Mucosa of descending colon (tissue), 3 donors: ENCODE measurements around the gene NUDT5. TPM values are rescaled to one million over a fixed set of nuclear protein-coding genes. Genes with fewer than 3 reads are reported as not detected.
"Not testable (repeated sequence)": the region's sequence is repeated elsewhere in the genome, so short reads cannot be mapped to it uniquely, and the experiment has no call there.

Experiments
- ATAC-seq: fragments of 200-7000 bp; cut with Tn5 transposase; one replicate; pipeline ENCODE4 v1.9.1; 2020; ENCODE audit warnings: mild to moderate bottlenecking, moderate library complexity
- DNase-seq, 3 donors: peaks; one replicate each; pipeline ENCODE4 v3.0.0-alpha.2; 2020
- H3K36me3 ChIP-seq: fragments of 200-600 bp; one replicate; pipeline ENCODE4 v1.8.0; 2021; ENCODE audit warnings: low read depth, mild to moderate bottlenecking
- H3K4me1 ChIP-seq: fragments of 200-600 bp; one replicate; pipeline ENCODE4 v1.8.0; 2021; ENCODE audit warnings: low read depth, mild to moderate bottlenecking
- H3K4me3 ChIP-seq: fragments of 200-600 bp; one replicate; pipeline ENCODE4 v1.8.0; 2021; ENCODE audit warnings: mild to moderate bottlenecking
- H3K9me3 ChIP-seq: fragments of 200-600 bp; one replicate; pipeline ENCODE4 v1.8.0; 2021; ENCODE audit warnings: mild to moderate bottlenecking
- intact Hi-C, 2 donors: fragments of 100-400 bp; cut with DNase I in 1 of 2; cut with micrococcal nuclease in 1 of 2; formaldehyde crosslinking; loops; one replicate each; pipeline versions ENCODE4 v1.11.0 to v1.11.1; 2022; cut with DNase I, micrococcal nuclease
- total RNA-seq, 3 donors: library from RNA; stranded (reverse); fragmentation: NEBNext Ultra II Directional in 2 of 3; extraction: Animal tissue kit (Norgen Biotek cat#: 25700) in 2 of 3; gene quantifications; one replicate each; pipeline versions ENCODE4 v1.2.1 to v1.2.4, GENCODE V29; 2021 to 2023
- TF ChIP-seq, protein P1 (sequence below): fragments of 200-600 bp; IDR thresholded peaks from one replicate; pipeline ENCODE4 v1.8.0; 2022; ENCODE audit warnings: antibody characterized with exemption, mild to moderate bottlenecking
- donor health status: DM: no; HTN: no; CAD: no; lungs with moderate emphysema.
- donor health status: DM: no; HTN: no; CAD: no.
- donor health status: DM: no; HTN: yes; CAD: no.

The NUDT5 gene
- total RNA-seq, 3 donors from 2014 or later = 32.0 to 44.7 (median 32.8) TPM

- ATAC-seq (no peak), DNase-seq (no peak)
- Histone ChIP-seq H3K9me3 (no peaks in the 10 kb centered on the region), H3K4me3 (no peak overlapping the region), H3K4me1 (no peaks in the 10 kb centered on the region), H3K36me3 (no peaks in the 10 kb centered on the region)
- intact Hi-C loops = no loop called here
- TF ChIP-seq, protein P1, sequence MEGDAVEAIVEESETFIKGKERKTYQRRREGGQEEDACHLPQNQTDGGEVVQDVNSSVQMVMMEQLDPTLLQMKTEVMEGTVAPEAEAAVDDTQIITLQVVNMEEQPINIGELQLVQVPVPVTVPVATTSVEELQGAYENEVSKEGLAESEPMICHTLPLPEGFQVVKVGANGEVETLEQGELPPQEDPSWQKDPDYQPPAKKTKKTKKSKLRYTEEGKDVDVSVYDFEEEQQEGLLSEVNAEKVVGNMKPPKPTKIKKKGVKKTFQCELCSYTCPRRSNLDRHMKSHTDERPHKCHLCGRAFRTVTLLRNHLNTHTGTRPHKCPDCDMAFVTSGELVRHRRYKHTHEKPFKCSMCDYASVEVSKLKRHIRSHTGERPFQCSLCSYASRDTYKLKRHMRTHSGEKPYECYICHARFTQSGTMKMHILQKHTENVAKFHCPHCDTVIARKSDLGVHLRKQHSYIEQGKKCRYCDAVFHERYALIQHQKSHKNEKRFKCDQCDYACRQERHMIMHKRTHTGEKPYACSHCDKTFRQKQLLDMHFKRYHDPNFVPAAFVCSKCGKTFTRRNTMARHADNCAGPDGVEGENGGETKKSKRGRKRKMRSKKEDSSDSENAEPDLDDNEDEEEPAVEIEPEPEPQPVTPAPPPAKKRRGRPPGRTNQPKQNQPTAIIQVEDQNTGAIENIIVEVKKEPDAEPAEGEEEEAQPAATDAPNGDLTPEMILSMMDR = no peak
These were observed 11.5 kb downstream of the NUDT5 start for GRCh38 chr10:12184165-12184564.

- no peaks in the 10 kb centered on the region for H3K9me3 ChIP-seq
- TF ChIP-seq, protein P1 = no peak
- intact Hi-C loops = no loop called here
- no peaks in the 10 kb centered on the region for H3K36me3 ChIP-seq
- DNase-seq (peak; percentile 20 to 78 (median 38)), ATAC-seq (peak; percentile 93)
- no peaks in the 10 kb centered on the region for H3K4me1 ChIP-seq
- H3K4me3 ChIP-seq = no peak overlapping the region
These were observed 14.5 kb downstream of the NUDT5 start for GRCh38 chr10:12181065-12181775.

- Histone ChIP-seq H3K4me3 (no peak overlapping the region), H3K9me3 (no peaks in the 10 kb centered on the region), H3K4me1 (no peaks in the 10 kb centered on the region), H3K36me3 (no peaks in the 10 kb centered on the region)
- ATAC-seq (peak; percentile 32), DNase-seq (no peak)
- TF ChIP-seq, protein P1 = no peak
- intact Hi-C loops = no loop called here
These were observed 15.3 kb downstream of the NUDT5 start for GRCh38 chr10:12180221-12180974.

- Histone ChIP-seq H3K4me3 (no peak overlapping the region), H3K9me3 (no peaks in the 10 kb centered on the region), H3K4me1 (no peaks in the 10 kb centered on the region), H3K36me3 (no peaks in the 10 kb centered on the region)
- TF ChIP-seq, protein P1 = no peak
- no peak for DNase-seq
- intact Hi-C loops = no loop called here
- ATAC-seq = no peak
These were observed 16.0 kb downstream of the NUDT5 start for GRCh38 chr10:12179606-12180170.

- TF ChIP-seq, protein P1 = no peak
- intact Hi-C loops = no loop called here
- Histone ChIP-seq H3K9me3 (no peaks in the 10 kb centered on the region), H3K36me3 (no peaks in the 10 kb centered on the region), H3K4me3 (no peak overlapping the region), H3K4me1 (no peaks in the 10 kb centered on the region)
- DNase-seq (no peak), ATAC-seq (no peak)
These were observed 18.0 kb downstream of the NUDT5 start for GRCh38 chr10:12177642-12178041.

GRCh38 chr10:12171512-12171911 lies 24.2 kb downstream of the NUDT5 start:
- H3K36me3 ChIP-seq, H3K4me3 ChIP-seq, H3K9me3 ChIP-seq, H3K4me1 ChIP-seq, intact Hi-C loops, DNase-seq, ATAC-seq: not testable (repeated sequence)
